ENCODE measurements around the gene PROSER3. TPM values are rescaled to one million over a fixed set of nuclear protein-coding genes. Genes with fewer than 3 reads are reported as not detected.

The PROSER3 gene
- total and polyA plus RNA-seq, 2 of the 13 experiments (the other 11 are each of a cell fraction or from before 2014, with no cell fraction given): 5.1 to 5.7 TPM

DNA sequence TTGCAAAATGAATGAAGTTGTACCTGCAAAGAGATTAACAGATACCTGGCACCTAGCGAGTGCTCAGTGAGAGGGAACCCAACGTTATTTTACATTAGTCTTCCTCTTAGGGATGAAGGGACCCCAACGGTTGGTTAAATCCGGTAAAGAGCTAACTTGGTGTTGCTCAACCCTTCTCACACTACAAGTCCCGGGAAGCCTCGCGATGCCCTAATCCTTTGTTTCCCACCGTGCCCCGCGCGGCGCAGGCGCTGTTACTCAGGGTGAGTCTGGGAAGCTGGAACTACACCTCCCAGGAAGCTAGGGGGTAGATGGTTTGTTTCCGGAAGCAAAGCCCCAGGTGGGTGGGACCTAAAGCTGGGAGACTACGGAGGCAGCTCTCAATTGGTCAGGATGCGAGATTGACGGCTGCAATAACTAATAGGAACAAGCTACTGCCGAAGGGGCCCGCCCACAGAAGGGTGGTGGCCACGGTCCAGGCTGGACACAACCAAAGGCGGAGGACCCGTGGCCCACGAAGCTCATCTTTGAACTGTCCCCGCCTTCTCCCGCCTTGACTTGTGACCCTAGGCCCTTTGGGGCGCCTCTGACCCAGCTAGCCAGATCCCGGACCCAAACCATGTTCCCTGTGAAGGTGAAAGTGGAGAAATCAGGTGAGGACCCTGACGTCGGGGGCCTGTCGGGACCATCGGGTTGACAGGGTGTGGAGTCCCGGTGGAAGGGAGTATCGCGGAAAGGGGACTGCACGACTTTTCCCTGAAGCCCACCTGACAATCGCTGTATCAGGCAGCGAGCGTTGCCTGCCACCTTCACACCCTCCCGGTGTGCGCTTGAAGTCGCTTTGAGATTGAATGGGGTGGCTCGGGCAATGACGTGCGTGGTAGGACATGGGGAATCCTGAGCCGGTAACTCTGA lies 9.6 kb upstream of the PROSER3 start, which contains the start of gene LIN37 (continued):
- TF ChIP-seq SKI (IDR thresholded peaks at IDR 0.05; ENCODE audit: partially characterized antibody) (peak; percentile 11), ZNF251 (CRISPR knock-in tag; IDR thresholded peaks at IDR 0.05) (0 out of 2 replicates have a peak, but pooled peaks have one; percentile 77), ZNF180 (CRISPR knock-in tag; IDR thresholded peaks at IDR 0.05; ENCODE audit: borderline replicate concordance, low read depth) (0 out of 2 replicates have a peak, but pooled peaks have one; percentile 50), ZNF691 (CRISPR knock-in tag; IDR thresholded peaks at IDR 0.05; ENCODE audit: borderline replicate concordance, low read depth) (no peak), ZNF234 (CRISPR knock-in tag; conservative IDR thresholded peaks at IDR 0.05) (no peak), NAIF1 (CRISPR knock-in tag; IDR thresholded peaks at IDR 0.05; ENCODE audit: borderline replicate concordance) (no peak), KLF13 (CRISPR knock-in tag; IDR thresholded peaks at IDR 0.05) (no peak), IKZF5 (CRISPR knock-in tag; IDR thresholded peaks at IDR 0.05) (no peak), ZNF441 (CRISPR knock-in tag; IDR thresholded peaks at IDR 0.05; ENCODE audit: borderline replicate concordance) (no peak), ZNF678 (CRISPR knock-in tag; IDR thresholded peaks at IDR 0.05) (0 out of 2 replicates have a peak, but pooled peaks have one; percentile 66), GLI4 (CRISPR knock-in tag; IDR thresholded peaks at IDR 0.05; ENCODE audit: borderline replicate concordance) (no peak), ZSCAN9 (CRISPR knock-in tag; IDR thresholded peaks at IDR 0.05; ENCODE audit: borderline replicate concordance) (peak; percentile 51; the same call in 1 of the 2 replicates), HDAC2 (CRISPR knock-in tag; IDR thresholded peaks at IDR 0.05) (peak; percentile 45; the same call in 1 of the 2 replicates), ZNF615 (CRISPR knock-in tag; IDR thresholded peaks at IDR 0.05; ENCODE audit: borderline replicate concordance) (no peak), TFE3 (CRISPR knock-in tag; IDR thresholded peaks at IDR 0.05) (peak; percentile 38; the same call in 1 of the 2 replicates), NR2F1 (CRISPR knock-in tag; IDR thresholded peaks at IDR 0.05) (peak; percentile 66 to 68; a peak in 3 of 4 replicates), NFE2L2 (IDR thresholded peaks at IDR 0.05; ENCODE audit: low read length) (no peak)
- TF ChIP-seq, protein P1, sequence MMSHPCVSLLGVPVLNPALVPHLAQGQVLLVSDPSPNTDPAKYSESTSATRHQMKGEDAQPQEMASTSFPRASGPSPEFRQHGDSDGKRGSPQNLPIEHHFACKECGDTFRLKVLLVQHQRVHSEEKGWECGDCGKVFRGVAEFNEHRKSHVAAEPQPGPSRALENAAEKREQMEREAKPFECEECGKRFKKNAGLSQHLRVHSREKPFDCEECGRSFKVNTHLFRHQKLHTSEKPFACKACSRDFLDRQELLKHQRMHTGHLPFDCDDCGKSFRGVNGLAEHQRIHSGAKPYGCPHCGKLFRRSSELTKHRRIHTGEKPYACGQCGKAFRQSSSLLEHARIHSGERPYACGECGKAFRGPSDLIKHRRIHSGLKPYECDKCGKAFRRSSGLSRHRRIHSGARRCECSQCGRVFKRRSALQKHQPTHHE (CRISPR knock-in tag; IDR thresholded peaks at IDR 0.05; ENCODE audit: borderline replicate concordance): 0 out of 2 replicates have a peak, but pooled peaks have one; percentile 42
- TF ChIP-seq, protein P2, sequence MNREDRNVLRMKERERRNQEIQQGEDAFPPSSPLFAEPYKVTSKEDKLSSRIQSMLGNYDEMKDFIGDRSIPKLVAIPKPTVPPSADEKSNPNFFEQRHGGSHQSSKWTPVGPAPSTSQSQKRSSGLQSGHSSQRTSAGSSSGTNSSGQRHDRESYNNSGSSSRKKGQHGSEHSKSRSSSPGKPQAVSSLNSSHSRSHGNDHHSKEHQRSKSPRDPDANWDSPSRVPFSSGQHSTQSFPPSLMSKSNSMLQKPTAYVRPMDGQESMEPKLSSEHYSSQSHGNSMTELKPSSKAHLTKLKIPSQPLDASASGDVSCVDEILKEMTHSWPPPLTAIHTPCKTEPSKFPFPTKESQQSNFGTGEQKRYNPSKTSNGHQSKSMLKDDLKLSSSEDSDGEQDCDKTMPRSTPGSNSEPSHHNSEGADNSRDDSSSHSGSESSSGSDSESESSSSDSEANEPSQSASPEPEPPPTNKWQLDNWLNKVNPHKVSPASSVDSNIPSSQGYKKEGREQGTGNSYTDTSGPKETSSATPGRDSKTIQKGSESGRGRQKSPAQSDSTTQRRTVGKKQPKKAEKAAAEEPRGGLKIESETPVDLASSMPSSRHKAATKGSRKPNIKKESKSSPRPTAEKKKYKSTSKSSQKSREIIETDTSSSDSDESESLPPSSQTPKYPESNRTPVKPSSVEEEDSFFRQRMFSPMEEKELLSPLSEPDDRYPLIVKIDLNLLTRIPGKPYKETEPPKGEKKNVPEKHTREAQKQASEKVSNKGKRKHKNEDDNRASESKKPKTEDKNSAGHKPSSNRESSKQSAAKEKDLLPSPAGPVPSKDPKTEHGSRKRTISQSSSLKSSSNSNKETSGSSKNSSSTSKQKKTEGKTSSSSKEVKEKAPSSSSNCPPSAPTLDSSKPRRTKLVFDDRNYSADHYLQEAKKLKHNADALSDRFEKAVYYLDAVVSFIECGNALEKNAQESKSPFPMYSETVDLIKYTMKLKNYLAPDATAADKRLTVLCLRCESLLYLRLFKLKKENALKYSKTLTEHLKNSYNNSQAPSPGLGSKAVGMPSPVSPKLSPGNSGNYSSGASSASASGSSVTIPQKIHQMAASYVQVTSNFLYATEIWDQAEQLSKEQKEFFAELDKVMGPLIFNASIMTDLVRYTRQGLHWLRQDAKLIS (CRISPR knock-in tag; IDR thresholded peaks at IDR 0.05): no peak

All from HepG2 (cell line).